GM21423 (cell line): Measurements from ENCODE around the gene KLHL1.

Experiments
- ATAC-seq: cut with Tn5 transposase; IDR thresholded peaks from one replicate; pipeline ENCODE4 v1.9.1; 2021; ENCODE audit warnings: mild to moderate bottlenecking, moderate library complexity; ENCODE audit not compliant: unreplicated experiment

Gene KLHL1

DNA sequence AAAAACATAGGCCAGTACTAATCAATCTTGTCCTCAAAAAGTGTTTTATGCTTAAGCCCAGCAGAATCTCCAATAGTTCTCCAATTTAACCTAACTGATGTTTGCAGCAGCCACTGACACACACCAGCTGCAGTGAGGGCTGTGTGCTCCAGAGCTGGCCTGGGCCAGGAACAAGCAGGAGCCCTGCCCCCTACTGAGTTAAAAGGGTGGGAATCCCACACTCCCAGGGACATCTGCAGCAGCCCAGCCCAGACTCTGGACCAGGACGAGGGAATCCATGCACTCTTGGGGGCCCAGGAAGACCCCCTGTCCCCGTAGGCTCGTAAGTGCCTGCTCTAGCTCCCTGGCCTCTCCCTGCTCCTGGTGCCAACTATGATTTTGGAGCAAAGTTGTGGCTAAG lies 92.1 kb downstream of the KLHL1 start:
- ATAC-seq: no peak

DNA sequence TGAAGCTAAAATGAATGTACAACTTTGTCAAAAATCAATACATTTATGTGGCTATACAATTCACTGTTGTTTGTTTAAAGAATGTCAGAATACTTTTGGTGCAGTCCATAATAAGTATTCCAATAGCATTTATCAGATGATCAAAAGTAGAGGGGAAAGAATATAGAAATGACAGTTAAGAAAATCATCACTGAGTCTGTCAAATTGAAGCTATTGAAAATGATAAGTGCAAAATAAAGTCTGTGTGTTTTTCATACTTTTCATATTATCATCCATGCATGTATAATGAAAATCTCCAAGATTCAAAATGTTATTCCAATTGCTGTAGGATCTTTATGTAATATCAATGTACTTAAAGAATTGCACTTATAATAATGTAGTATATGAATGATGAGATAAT lies 93.9 kb downstream of the KLHL1 start:
- ATAC-seq: no peak

DNA sequence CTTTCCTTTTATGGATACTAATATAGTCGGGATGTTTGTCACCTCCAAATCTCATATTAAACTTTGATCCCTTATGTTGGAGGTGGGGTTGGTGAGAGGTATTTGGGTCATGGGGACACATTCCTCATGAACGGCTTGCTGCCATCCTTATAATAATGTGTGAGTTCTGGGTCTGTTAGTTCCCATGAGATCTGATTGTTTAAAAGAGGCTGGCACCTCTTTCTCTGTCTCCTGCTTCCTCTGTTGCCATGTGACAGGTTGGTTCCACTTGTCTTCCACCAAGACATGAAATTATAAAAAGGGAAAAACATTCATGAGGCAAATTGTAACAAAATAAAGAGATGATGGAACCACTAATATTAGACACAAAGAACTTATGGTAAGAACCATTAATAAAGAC lies 108.4 kb downstream of the KLHL1 start:
- ATAC-seq: no peak

DNA sequence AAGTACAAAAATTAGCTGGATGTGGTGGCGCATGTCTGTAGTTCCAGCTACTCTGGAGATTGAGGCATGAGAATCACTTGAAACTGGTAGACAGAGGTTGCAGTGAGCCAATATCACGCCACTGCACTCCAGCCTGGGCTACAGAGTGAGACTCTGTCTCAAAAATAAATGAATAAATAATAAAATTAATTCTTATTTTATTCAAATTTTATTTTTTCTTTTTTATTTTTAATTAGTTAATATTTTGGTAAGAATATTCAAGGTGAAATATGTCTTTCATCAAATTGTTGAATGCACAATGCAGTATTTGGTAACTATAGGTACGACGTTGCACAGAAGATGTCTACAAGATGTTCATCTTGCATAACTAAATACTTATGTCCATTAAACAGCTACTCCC lies 111.2 kb downstream of the KLHL1 start:
- no peak for ATAC-seq

DNA sequence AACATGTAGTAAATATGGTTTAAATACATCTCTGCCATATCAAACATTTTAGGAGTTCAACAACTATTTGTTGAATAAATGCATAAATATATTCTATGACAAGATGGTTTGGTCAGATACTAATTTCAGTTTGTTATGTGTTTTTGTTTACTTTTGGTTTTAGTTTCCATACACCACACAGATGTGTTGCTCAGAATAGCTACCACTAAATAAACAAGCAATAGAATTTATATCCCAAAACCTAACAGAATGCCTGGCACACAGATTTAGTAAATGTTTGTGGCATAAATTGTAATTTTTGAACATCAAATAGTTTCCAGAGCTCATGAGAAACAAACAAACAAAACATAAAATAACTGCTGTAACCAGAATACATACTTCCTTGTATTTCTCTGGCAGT lies 127.5 kb downstream of the KLHL1 start:
- no peak for ATAC-seq

DNA sequence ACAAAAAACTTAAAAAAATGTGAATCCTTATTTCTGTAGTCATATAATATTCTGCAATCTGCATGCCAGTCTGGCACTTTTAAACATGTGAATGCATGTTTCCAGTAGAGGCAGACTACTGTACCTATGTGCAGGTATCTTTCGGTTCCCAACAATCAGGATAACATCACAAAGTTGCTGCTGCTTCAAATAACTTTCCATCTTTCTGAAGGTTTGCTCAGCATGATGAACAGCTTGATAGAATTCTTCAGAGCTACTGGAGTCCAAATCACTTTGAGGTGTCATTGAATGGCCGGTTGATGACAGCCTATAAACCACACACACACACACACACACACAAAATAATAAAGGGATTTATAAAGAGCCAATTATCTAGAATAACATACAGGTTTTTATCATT lies 132.8 kb downstream of the KLHL1 start:
- ATAC-seq: no peak

DNA sequence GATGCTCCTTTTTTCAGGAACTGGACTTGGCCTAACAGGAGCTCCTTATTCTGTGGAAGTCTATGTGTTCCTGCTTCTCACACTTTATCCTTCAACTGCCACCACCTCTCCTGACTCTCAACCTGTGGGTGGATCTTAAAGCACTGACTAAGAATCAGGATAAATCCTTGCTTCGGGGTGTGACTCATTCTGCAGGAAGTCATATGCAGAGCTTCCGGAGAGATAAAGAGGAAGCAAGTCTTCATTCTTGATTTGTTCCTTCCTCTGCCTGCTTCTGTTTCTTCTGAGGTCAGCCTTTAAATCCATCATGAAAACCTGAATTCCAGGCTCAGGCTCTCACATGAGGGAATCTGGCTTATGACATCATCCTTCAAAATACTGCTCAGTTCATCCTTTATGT lies 137.7 kb downstream of the KLHL1 start:
- ATAC-seq: no peak

DNA sequence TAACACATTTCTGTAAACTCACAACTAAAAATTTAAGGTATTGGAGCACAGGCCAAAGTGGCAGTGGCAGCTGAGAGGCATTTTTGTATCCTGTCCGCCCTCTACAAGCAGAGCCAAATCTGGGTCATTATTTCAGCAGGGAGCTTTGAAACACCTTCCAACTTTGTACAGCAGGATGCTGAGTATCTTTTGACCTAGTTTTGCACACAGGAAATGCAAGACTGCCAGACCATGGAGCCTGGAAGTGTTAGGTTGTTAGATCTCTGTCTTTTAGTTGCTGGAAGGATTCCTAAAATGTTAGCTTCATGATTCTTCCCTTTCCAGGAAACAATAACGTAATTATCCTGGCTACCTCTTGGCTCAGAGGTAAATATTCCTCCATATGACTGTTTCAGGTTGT lies 149.2 kb downstream of the KLHL1 start:
- no peak for ATAC-seq

DNA sequence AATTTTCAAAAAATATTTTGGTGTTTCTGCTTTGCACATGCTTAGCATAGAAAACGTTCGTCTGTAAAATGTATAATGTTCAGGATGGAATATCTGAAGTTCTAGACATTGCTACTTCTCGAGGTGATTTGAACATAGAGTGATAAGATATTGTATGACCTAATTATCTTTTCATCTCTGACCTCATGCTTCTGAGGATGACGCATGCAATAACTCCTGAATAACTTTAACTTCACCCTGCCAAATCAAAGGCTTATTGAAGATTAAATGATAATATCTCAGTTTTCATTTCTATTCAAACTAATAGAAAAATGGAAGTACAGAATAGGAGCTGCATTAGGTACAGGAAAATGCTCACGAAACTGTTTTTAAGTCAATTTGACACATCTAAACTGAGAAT lies 151.4 kb downstream of the KLHL1 start:
- no peak for ATAC-seq

DNA sequence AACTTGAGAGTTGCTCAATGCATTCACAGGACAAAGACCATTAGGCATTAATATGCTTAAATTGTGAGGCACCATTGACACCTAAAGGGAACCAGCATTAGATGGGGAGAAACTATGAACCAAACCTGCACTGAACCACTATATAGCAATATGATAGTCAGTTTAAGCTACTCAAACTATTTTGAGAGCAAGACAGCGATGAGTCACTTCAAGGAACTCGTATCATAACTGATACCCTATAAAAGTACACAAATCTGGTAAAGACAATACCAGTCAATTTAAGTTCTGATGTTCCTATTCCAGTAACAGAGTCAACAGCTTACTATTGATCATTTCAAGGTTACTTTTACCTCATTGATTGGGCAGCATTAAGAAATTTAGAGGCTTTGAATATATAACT lies 151.9 kb downstream of the KLHL1 start:
- ATAC-seq: no peak

DNA sequence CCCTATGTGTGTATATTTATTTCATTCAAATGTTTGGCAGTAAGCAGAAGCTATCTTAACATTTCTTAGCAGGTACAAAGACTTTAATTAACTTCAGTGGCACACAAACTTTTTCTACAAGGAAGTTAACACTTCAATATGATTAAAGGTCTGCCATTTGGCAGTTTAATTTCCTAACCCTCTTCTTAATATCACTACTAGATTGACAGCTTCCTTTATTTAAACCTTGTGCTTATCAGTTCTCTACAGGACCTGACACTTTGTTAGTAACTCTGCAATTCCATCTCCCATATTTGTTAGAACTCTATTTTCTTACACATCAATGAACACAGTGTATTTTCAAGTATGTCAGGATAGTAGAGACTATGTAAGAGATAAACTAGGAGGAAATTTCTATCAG lies 153.0 kb downstream of the KLHL1 start:
- ATAC-seq: no peak

DNA sequence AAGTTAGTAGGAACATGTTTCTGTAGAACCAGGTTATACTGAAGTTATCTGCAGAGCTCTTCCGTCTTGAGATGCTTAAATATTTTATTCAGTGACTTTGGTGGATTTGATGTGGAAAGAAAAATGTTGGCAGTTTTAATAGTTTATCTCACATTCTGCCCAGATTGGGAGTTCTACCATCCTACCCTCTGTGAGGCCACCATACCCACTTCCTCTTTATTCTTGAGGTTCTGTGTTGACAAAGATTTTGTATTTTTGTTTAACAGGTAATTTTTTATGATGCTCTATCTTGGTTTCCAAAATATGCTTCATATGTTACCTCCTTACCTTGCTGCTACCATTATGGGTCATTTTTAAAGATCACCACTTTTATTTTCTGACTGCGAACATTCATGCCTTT lies 156.8 kb downstream of the KLHL1 start:
- no peak for ATAC-seq

DNA sequence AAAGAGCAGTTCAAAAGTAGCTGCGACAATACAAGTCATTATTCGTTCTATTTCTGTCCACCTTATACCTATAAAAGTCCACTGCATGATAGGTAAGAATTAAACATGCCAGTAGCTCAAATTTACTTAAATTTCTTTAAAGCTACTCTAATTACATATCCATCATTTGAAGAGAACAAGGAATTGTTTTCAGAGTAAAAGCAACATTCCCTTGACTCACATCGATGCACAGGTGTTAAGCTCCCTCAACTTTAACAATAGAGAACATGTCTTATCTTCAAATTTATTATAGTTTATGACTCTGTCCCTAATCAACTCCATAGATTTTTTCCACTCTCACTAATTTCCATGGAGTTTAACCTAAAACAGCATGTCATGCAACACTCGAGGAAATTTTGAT lies 158.1 kb downstream of the KLHL1 start:
- ATAC-seq: no peak

DNA sequence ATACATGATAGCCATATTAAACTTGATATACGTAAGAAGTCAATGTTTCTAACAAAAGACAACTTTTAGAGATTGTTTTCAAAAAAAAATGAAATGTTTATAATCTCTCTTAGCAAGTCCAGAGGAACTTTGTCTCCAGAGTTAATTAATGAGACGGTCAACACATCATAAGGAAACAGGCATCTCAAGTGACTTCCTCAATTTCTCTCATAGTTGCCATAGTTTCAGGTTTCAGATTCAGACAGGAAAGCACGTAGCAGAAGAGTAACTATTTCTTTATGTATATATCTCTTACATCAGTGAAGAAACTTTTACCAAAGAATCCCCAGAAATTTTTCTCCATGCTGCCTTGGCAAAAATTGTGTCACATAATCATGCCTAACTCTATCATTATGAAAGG lies 160.2 kb downstream of the KLHL1 start:
- ATAC-seq: peak; percentile 98

DNA sequence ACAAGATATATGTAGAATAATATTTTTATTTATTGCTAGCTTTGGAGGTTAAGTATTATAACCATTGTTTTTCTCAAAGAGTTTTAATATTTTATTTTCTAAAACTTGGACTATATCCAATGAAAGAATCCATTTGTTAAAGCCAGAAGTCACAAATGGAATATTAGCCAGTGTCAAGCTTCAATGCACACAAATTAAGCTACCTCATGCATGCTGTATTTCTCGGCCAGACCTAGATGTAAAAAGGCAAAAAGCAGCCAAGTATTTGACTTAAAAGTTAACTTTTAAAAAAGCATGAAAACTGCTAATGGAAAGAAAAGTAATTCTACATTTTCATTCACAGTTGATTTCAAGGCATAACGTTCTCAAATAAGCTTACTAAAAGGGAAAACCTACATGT lies 160.7 kb downstream of the KLHL1 start:
- ATAC-seq: peak; percentile 18

DNA sequence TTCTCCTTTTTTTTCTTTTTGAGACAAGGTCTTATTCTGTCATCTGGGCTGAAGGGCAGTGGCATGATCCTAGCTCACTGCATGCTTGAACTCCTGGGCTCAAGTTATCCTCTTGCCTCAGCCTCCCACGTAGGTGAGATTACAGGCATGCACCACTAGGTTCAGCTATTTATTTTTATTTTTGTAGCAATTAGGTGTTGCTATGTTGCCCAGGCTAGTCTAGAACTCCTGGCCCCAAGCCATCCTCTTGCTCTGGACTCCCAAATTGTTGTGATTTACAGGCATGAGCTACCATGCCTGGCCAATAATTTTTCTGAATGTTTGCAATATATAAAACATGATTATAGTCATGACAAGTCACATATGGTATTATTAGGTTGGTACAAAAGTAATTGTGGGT lies 161.7 kb downstream of the KLHL1 start:
- no peak for ATAC-seq

DNA sequence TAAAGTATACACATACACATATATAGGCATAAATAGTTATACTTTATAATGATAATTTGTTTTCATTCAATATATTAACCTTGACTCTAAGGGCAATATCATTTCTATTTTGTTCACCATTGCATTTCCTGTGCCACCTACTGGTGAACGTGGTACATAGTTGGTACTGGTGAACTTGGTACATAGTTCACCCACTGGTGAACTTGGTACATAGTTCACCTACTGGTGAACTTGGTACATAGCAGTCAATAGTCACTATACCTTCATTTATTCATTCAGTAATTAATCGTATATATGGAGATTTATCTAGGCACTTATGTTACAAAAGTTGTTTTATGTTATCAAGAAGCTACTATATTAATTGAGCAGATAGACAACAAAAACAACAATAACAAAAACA lies 173.2 kb downstream of the KLHL1 start:
- ATAC-seq: peak; percentile 97

DNA sequence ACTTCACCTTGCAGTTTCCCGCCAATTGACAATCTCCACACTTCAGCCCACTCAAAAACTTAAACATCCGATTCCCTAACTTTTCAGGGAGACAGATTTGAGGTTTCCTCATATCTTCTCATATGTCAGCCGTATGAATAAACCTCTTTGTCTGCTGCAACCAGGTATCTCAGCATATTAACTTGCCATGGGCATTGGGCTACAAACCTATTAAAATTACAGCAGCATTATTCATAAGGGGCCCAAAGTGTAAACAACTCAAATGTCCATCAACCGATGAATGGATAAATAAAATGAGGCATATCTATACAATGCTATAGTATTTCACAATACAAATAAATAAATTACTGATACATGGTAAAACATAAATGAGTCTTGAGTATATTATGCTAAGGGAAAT lies 180.0 kb downstream of the KLHL1 start:
- ATAC-seq: no peak

DNA sequence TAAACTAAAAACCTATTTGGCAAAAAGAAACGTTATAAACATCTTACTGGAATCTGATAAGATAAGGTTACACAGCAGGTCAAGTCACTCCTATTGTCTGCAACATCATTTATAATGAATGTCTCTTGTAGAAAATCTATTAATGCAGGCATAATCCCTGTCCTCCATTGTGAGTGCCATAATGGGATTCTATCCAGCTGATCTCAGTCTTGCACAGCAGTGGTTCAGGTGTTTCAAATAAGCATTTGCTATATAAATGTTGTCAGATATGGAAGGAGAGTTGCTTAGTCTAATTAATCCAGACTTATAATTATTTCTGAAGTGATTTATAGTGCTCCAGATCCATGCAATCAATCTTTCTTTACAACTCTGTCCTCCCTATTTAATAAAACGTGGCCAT lies 187.1 kb downstream of the KLHL1 start:
- no peak for ATAC-seq

DNA sequence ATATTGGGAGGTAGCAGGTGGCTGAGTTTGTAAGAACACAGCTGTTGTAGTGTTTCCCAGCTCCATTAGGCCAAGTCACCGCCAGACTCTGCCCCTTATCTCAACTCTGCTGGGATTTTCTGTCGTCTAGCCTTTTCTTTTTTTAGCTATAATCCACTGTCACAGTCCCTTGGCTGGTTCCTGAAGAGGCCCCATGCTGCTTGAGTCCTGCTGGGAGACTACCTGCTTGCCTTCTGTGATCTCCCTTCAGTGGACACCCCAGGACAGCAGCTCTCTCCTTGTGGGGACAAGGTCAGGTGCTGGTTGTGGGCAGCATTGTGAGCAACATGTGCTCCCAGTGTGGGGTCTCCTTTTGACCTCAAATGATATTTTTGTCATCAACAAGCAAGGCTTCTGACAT lies 195.6 kb downstream of the KLHL1 start:
- no peak for ATAC-seq

DNA sequence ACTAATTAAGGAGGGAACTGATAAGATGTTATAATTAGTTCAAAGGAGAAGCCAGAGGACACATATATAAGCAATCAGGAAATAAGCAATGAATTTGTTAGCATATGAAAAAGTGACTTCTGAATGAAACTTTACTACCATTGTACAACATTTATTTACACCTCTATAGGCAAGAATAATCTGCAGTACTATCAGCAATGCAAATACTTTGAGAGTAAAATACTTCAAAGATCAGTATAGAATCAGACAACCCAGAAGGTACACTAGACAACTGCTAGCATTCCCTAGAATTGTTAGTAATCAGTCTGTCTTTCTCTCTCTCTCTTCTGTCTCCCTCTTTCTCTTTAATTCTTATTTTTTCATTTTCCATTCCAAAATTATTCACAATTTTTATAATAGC lies 197.5 kb downstream of the KLHL1 start:
- ATAC-seq: no peak

DNA sequence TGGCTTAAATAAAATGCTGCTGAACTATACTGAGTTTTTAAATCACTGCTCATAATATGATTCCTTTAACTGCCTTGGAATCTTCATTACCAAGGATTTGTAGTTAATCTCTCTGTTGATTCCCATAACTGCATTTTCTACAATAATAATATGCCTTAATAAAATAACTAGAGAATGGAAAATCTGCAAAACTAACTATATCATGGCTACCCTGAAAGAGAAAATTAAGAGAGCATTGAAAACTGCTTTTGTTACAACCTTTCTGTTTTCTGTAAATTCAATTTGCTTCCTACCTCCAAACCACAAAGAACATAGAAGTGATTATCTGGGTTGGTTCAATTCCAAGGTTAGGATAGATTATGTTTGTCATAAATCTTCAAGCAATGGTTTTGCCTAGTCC lies 203.5 kb downstream of the KLHL1 start:
- ATAC-seq: no peak

DNA sequence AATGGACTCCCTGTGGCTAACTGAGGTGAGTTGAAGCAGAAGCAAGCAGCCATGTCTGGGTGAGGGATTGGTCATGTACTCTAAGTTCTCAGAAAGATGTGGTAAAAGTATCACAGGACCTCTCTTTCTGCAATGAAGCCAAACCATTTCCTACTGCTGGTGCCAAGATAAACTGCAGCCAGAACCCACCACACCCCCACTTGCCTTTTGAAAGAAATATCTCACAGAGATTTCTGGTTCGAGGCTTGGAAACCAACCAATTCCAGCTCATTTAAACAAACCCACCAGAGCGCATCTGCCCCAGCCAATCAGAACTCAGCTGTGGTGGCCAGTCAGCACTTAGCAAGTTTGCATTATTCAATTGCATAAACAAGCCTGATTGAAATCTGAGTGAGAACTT lies 205.2 kb downstream of the KLHL1 start:
- no peak for ATAC-seq

DNA sequence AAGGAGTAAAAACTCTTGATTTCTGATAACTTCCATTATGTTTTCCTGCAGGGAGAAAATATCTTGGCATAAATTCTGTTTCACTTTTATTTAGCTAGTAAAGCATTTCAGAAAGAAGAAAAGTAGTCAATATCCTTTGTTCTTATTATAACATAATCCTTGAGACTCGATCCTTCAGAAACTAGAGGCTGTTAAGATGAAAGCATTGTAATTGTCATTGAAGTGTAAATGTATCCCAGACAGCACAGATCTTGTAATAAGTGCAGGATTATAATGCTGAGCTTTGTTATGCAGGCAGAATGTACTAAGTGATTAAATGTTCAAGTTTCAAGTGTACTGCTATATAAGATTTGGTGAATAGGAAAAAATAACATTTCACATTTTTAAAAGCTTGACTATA lies 225.8 kb downstream of the KLHL1 start:
- ATAC-seq: no peak
